ENCODE data around the gene ADAMTSL3. TPM values are rescaled to one million over a fixed set of nuclear protein-coding genes. Genes with fewer than 3 reads are reported as not detected.
"Not testable (repeated sequence)": the region's sequence is repeated elsewhere in the genome, so short reads cannot be mapped to it uniquely, and the experiment has no call there.

Gene ADAMTSL3
- total and polyA plus RNA-seq, 2 of the 4 experiments (the other 2 are of a cell fraction) = under 0.01 to 0.02 TPM

GRCh38 chr15:84079885-84080777, 426.2 kb downstream of the ADAMTSL3 start:
- no peak overlapping the region for H4K91ac ChIP-seq (ENCODE audit: insufficient read depth, low read depth, low read length)
- WGBS, 2 experiments (ENCODE audit: extremely low coverage in 2 of 2, insufficient read length in 1 of 2) = 2% methylated on average over 17 of the region's 65 CpGs; no CpG with 5 or more reads in 1 of the 2 experiments
- H2AFZ ChIP-seq (replicated peaks; ENCODE audit: low read length, poor library complexity) = peak overlapping the region; percentile 76
- H2BK5ac ChIP-seq (ENCODE audit: low read depth, low read length, poor library complexity, severe bottlenecking) = no peak overlapping the region
- no TSS peak for BruUV-seq (replicated peaks)
- TF ChIP-seq RCOR1 (IDR thresholded peaks at IDR 0.05; ENCODE audit: insufficient replicate concordance, low read length) (no peak), MXI1 (IDR thresholded peaks at IDR 0.05; ENCODE audit: borderline replicate concordance, low read depth, low read length) (no peak), RAD21 (IDR thresholded peaks at IDR 0.05; ENCODE audit: low read length) (no peak), NFE2L2 (IDR thresholded peaks at IDR 0.05; ENCODE audit: low read depth, low read length) (no peak), POLR2A (IDR thresholded peaks at IDR 0.05; ENCODE audit: low read depth, low read length) (no peak), MAFK (IDR thresholded peaks at IDR 0.05; ENCODE audit: low read depth, low read length) (no peak)
- TF ChIP-seq, protein P1, sequence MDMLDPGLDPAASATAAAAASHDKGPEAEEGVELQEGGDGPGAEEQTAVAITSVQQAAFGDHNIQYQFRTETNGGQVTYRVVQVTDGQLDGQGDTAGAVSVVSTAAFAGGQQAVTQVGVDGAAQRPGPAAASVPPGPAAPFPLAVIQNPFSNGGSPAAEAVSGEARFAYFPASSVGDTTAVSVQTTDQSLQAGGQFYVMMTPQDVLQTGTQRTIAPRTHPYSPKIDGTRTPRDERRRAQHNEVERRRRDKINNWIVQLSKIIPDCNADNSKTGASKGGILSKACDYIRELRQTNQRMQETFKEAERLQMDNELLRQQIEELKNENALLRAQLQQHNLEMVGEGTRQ (IDR thresholded peaks at IDR 0.05; ENCODE audit: low read depth, low read length) = no peak
- dilution Hi-C loops (cut with HindIII; ENCODE audit: low sequenced_read_pairs, unreplicated experiment) = no loop called here
- peak overlapping the region; percentile 75 for H3K4me2 ChIP-seq (ENCODE audit: low read depth, low read length)
- H2BK15ac ChIP-seq (ENCODE audit: low read depth, low read length) = no peak overlapping the region
- H3K27me3 ChIP-seq (ENCODE audit: control insufficient read depth, insufficient read depth, low read length) = peaks cover 9% of the 10 kb centered on the region
- ATAC-seq (ENCODE audit: low read depth) (peak; percentile 81), DNase-seq (peak; percentile 3)
- no peak overlapping the region for H3K56ac ChIP-seq (ENCODE audit: extremely low read depth, insufficient read depth, low read length)
- ChIA-PET POLR2A (ENCODE audit: unreplicated experiment) (no interaction called here), CTCF (interaction anchor here (0.6 kb wide), 1 partner anchor 44 kb away, joined by 3 read pairs; no protein-coding TSS in a partner anchor)
- intact Hi-C loops (cut with micrococcal nuclease) = no loop called here
- no peaks in the 10 kb centered on the region for H3K79me1 ChIP-seq (ENCODE audit: low read depth in 1 of 2, low read length in 2 of 2)
- H2AK9ac ChIP-seq (replicated peaks; ENCODE audit: low read depth, low read length, poor library complexity) = no peak overlapping the region
- H3K9ac ChIP-seq (ENCODE audit: low read depth, low read length) = no peak overlapping the region
- no peak overlapping the region for H3K27ac ChIP-seq (ENCODE audit: insufficient read depth, low read length)
- no peaks in the 10 kb centered on the region; the same call in 1 of the 2 replicates for H3K4me1 ChIP-seq (ENCODE audit: control insufficient read depth, insufficient read depth, low read length)
- H2BK120ac ChIP-seq (ENCODE audit: low read depth, low read length) = no peak overlapping the region
- H3K9me3 ChIP-seq (ENCODE audit: control insufficient read depth, insufficient read depth, low read length) = no peaks in the 10 kb centered on the region
- H2AK5ac ChIP-seq (ENCODE audit: low read depth, low read length) = no peak overlapping the region
- no peak overlapping the region for H4K8ac ChIP-seq (ENCODE audit: low read depth in 2 of 2, low read length in 2 of 2)
- no peak overlapping the region for H4K5ac ChIP-seq (ENCODE audit: low read depth, low read length)
- in situ Hi-C loops (cut with MboI; ENCODE audit: low sequenced_read_pairs) = no loop called here
- H3K4ac ChIP-seq (ENCODE audit: low read depth, low read length) = no peak overlapping the region
- H3K4me3 ChIP-seq (ENCODE audit: insufficient read depth, low read depth, low read length) = peak overlapping the region; percentile 42
- H4K20me1 ChIP-seq (ENCODE audit: insufficient read depth, low read length) = no peaks in the 10 kb centered on the region
- no peak overlapping the region for H2BK20ac ChIP-seq (ENCODE audit: low read depth, low read length)
- no peak overlapping the region for H3K23ac ChIP-seq (ENCODE audit: low read depth, low read length)
- H3K9me1 ChIP-seq (ENCODE audit: insufficient read depth, low read length) = no peaks in the 10 kb centered on the region
- no peak overlapping the region for H3K14ac ChIP-seq (replicated peaks; ENCODE audit: low read depth, low read length)
- no peaks in the 10 kb centered on the region for H3K36me3 ChIP-seq (ENCODE audit: control insufficient read depth, insufficient read depth, low read length)
- H3K18ac ChIP-seq (ENCODE audit: low read depth, low read length) = no peak overlapping the region

GRCh38 chr15:84080778-84081084, 426.8 kb downstream of the ADAMTSL3 start:
- H3K4ac ChIP-seq (ENCODE audit: low read depth, low read length); H2BK15ac ChIP-seq (ENCODE audit: low read depth, low read length); H3K4me1 ChIP-seq (ENCODE audit: control insufficient read depth, insufficient read depth, low read length); in situ Hi-C loops (cut with MboI; ENCODE audit: low sequenced_read_pairs); H3K9me3 ChIP-seq (ENCODE audit: control insufficient read depth, insufficient read depth, low read length); H2BK5ac ChIP-seq (ENCODE audit: low read depth, low read length, poor library complexity, severe bottlenecking); POLR2A ChIA-PET (ENCODE audit: unreplicated experiment); H2AK9ac ChIP-seq (replicated peaks; ENCODE audit: low read depth, low read length, poor library complexity); H3K9me1 ChIP-seq (ENCODE audit: insufficient read depth, low read length); H2BK20ac ChIP-seq (ENCODE audit: low read depth, low read length); dilution Hi-C loops (cut with HindIII; ENCODE audit: low sequenced_read_pairs, unreplicated experiment); H3K36me3 ChIP-seq (ENCODE audit: control insufficient read depth, insufficient read depth, low read length); H2AFZ ChIP-seq (replicated peaks; ENCODE audit: low read length, poor library complexity); H3K9ac ChIP-seq (ENCODE audit: low read depth, low read length); H4K5ac ChIP-seq (ENCODE audit: low read depth, low read length); H4K20me1 ChIP-seq (ENCODE audit: insufficient read depth, low read length); H3K14ac ChIP-seq (replicated peaks; ENCODE audit: low read depth, low read length); intact Hi-C loops (cut with micrococcal nuclease); BruUV-seq (replicated peaks); H3K27ac ChIP-seq (ENCODE audit: insufficient read depth, low read length); H4K8ac ChIP-seq (ENCODE audit: low read depth in 2 of 2, low read length in 2 of 2); H3K79me1 ChIP-seq (ENCODE audit: low read depth in 1 of 2, low read length in 2 of 2); H2AK5ac ChIP-seq (ENCODE audit: low read depth, low read length); H3K56ac ChIP-seq (ENCODE audit: extremely low read depth, insufficient read depth, low read length); H3K4me3 ChIP-seq (ENCODE audit: insufficient read depth, low read depth, low read length); H3K27me3 ChIP-seq (ENCODE audit: control insufficient read depth, insufficient read depth, low read length); H3K18ac ChIP-seq (ENCODE audit: low read depth, low read length); H3K4me2 ChIP-seq (ENCODE audit: low read depth, low read length); H4K91ac ChIP-seq (ENCODE audit: insufficient read depth, low read depth, low read length); H2BK120ac ChIP-seq (ENCODE audit: low read depth, low read length); H3K23ac ChIP-seq (ENCODE audit: low read depth, low read length): not testable (repeated sequence)
- DNase-seq = peak; percentile 13
- CTCF ChIA-PET = interaction anchor here (0.6 kb wide), 1 partner anchor 45 kb away, joined by 3 read pairs; no protein-coding TSS in a partner anchor
- WGBS, 2 experiments (ENCODE audit: extremely low coverage in 2 of 2, insufficient read length in 1 of 2) = no CpG with 5 or more reads among the region's 9 CpGs
- peak; percentile 63 for ATAC-seq (ENCODE audit: low read depth)
